ENCODE results near the gene SMIM8.

Gene SMIM8

DNA sequence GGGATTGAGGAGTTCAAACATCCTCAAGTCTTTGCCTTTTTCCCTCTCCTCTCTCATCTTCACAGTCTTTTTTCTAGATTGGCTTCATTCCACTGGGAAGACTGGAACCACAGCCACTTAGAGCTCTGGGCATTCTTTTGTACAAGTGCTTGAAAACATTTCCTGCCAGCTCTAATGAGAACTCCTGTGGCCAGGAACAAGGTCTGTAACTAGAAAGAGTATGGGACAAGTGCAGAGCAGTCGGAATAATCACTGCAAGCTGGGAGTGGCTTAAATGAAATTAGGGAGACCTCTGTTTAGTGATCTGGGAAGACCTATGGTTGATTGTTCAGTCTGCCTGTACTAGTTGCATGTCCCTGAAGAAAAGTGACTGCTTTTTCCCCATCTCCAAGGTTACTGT is 41.0 kb upstream of the SMIM8 start:
- ChIA-PET CTCF (no interaction called here), POLR2A (no interaction called here)
- no peak for DNase-seq (ENCODE audit: extremely low spot score)
- no peak for TF ChIP-seq FOXM1 (IDR thresholded peaks at IDR 0.05; ENCODE audit: borderline replicate concordance)
- no peak for TF ChIP-seq PKNOX1 (IDR thresholded peaks at IDR 0.05)
- TF ChIP-seq ARNT (IDR thresholded peaks at IDR 0.05) = no peak
- no peak for TF ChIP-seq BHLHE40 (IDR thresholded peaks at IDR 0.05; ENCODE audit: borderline replicate concordance)
- TF ChIP-seq L3MBTL2 (conservative IDR thresholded peaks at IDR 0.05) = no peak
- TF ChIP-seq TARDBP (IDR thresholded peaks at IDR 0.05) = no peak
- no peak for TF ChIP-seq FOXA1 (IDR thresholded peaks at IDR 0.05)
- TF ChIP-seq ZNF384 (IDR thresholded peaks at IDR 0.05) = no peak
- no peak for TF ChIP-seq ELF4 (IDR thresholded peaks at IDR 0.05)
- TF ChIP-seq LEF1 (IDR thresholded peaks at IDR 0.05; ENCODE audit: borderline replicate concordance) = no peak
- no peak for TF ChIP-seq FOXK2 (IDR thresholded peaks at IDR 0.05)
- no peak for TF ChIP-seq HDGF (IDR thresholded peaks at IDR 0.05; ENCODE audit: borderline replicate concordance)
- TF ChIP-seq CTBP1 (IDR thresholded peaks at IDR 0.05; ENCODE audit: borderline replicate concordance) = no peak
- no peak for TF ChIP-seq NFRKB (IDR thresholded peaks at IDR 0.05)
- no peak for TF ChIP-seq SP1 (IDR thresholded peaks at IDR 0.05)
- TF ChIP-seq SUZ12 (IDR thresholded peaks at IDR 0.05) = no peak

DNA sequence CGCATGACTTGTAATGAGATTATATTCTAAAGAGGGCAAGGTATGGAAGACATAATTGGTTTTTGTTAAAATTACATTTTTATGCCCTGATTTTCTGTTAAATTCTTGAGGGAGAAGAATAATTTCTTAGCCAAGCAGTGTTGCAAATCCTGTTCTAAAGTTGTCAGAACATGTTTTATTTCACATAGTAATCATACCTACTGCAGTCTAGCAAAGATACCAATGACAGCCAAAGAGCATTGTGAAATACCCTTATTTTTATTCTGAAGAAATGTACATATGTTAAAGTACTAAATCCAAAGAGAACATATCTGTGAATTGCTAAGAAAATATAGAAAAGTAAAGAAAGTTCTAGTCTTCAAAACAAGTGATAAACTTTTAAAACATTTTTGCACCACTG is 39.6 kb upstream of the SMIM8 start:
- DNase-seq (ENCODE audit: extremely low spot score) = no peak
- TF ChIP-seq NFRKB (IDR thresholded peaks at IDR 0.05) (no peak), ZNF384 (IDR thresholded peaks at IDR 0.05) (no peak), CTBP1 (IDR thresholded peaks at IDR 0.05; ENCODE audit: borderline replicate concordance) (no peak), TARDBP (IDR thresholded peaks at IDR 0.05) (no peak), SUZ12 (IDR thresholded peaks at IDR 0.05) (no peak), PKNOX1 (IDR thresholded peaks at IDR 0.05) (no peak), HDGF (IDR thresholded peaks at IDR 0.05; ENCODE audit: borderline replicate concordance) (no peak), FOXM1 (IDR thresholded peaks at IDR 0.05; ENCODE audit: borderline replicate concordance) (no peak), BHLHE40 (IDR thresholded peaks at IDR 0.05; ENCODE audit: borderline replicate concordance) (no peak), SP1 (IDR thresholded peaks at IDR 0.05) (no peak), FOXK2 (IDR thresholded peaks at IDR 0.05) (no peak), ELF4 (IDR thresholded peaks at IDR 0.05) (no peak)
- ChIA-PET CTCF (no interaction called here), POLR2A (no interaction called here)

DNA sequence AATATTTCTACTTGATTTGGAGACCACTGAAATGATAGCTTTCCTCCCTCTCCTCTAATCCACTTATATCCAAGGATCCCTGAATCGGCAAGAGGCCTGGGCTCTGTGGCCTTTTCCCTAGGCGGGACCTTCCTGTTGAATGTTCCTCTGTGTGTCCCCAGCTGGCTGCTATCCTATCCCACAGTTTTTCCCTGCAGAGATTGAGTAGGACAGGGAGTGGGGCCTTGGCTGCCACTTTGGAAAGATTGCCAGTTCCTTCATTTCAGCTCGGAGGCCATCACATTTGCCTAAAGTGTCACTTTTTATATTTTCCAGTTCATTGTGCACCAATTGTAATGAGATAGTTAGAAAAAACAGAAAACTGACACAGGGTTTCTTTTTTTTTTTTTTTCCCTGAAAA is 38.9 kb upstream of the SMIM8 start:
- CTCF ChIA-PET = interaction anchor here (0.7 kb wide), 1 partner anchor 84 kb away, joined by 4 read pairs; no protein-coding TSS in a partner anchor
- no peak for DNase-seq (ENCODE audit: extremely low spot score)
- TF ChIP-seq FOXA1 (IDR thresholded peaks at IDR 0.05) (no peak), ZNF384 (IDR thresholded peaks at IDR 0.05) (no peak), NFRKB (IDR thresholded peaks at IDR 0.05) (no peak), FOXM1 (IDR thresholded peaks at IDR 0.05; ENCODE audit: borderline replicate concordance) (no peak), BHLHE40 (IDR thresholded peaks at IDR 0.05; ENCODE audit: borderline replicate concordance) (no peak), PKNOX1 (IDR thresholded peaks at IDR 0.05) (no peak), CTBP1 (IDR thresholded peaks at IDR 0.05; ENCODE audit: borderline replicate concordance) (no peak), SP1 (IDR thresholded peaks at IDR 0.05) (no peak), LEF1 (IDR thresholded peaks at IDR 0.05; ENCODE audit: borderline replicate concordance) (no peak), L3MBTL2 (conservative IDR thresholded peaks at IDR 0.05) (no peak), FOXK2 (IDR thresholded peaks at IDR 0.05) (no peak)
- POLR2A ChIA-PET = no interaction called here

- TF ChIP-seq ARNT (IDR thresholded peaks at IDR 0.05) (no peak), ELF4 (IDR thresholded peaks at IDR 0.05) (no peak), ZNF384 (IDR thresholded peaks at IDR 0.05) (no peak), L3MBTL2 (conservative IDR thresholded peaks at IDR 0.05) (no peak), FOXM1 (IDR thresholded peaks at IDR 0.05; ENCODE audit: borderline replicate concordance) (no peak), HDGF (IDR thresholded peaks at IDR 0.05; ENCODE audit: borderline replicate concordance) (no peak), CTBP1 (IDR thresholded peaks at IDR 0.05; ENCODE audit: borderline replicate concordance) (no peak), TARDBP (IDR thresholded peaks at IDR 0.05) (no peak), FOXK2 (IDR thresholded peaks at IDR 0.05) (no peak), SUZ12 (IDR thresholded peaks at IDR 0.05) (no peak), SP1 (IDR thresholded peaks at IDR 0.05) (no peak), LEF1 (IDR thresholded peaks at IDR 0.05; ENCODE audit: borderline replicate concordance) (no peak)
- DNase-seq (ENCODE audit: extremely low spot score) = no peak
- CTCF ChIA-PET = no interaction called here
- POLR2A ChIA-PET = no interaction called here
These were observed 35.1 kb upstream of the SMIM8 start for GRCh38 chr6:87287251-87287650.

GRCh38 chr6:87289571-87289970 is 32.8 kb upstream of the SMIM8 start:
- TF ChIP-seq BHLHE40 (IDR thresholded peaks at IDR 0.05; ENCODE audit: borderline replicate concordance) = no peak
- TF ChIP-seq ELF4 (IDR thresholded peaks at IDR 0.05) = no peak
- no peak for TF ChIP-seq ARNT (IDR thresholded peaks at IDR 0.05)
- TF ChIP-seq NFRKB (IDR thresholded peaks at IDR 0.05) = no peak
- TF ChIP-seq SP1 (IDR thresholded peaks at IDR 0.05) = no peak
- TF ChIP-seq CTBP1 (IDR thresholded peaks at IDR 0.05; ENCODE audit: borderline replicate concordance) = no peak
- no peak for TF ChIP-seq HDGF (IDR thresholded peaks at IDR 0.05; ENCODE audit: borderline replicate concordance)
- no peak for TF ChIP-seq ZNF384 (IDR thresholded peaks at IDR 0.05)
- no peak for TF ChIP-seq FOXM1 (IDR thresholded peaks at IDR 0.05; ENCODE audit: borderline replicate concordance)
- TF ChIP-seq LEF1 (IDR thresholded peaks at IDR 0.05; ENCODE audit: borderline replicate concordance) = no peak
- no peak for TF ChIP-seq PKNOX1 (IDR thresholded peaks at IDR 0.05)
- no peak for TF ChIP-seq L3MBTL2 (conservative IDR thresholded peaks at IDR 0.05)
- no peak for TF ChIP-seq FOXA1 (IDR thresholded peaks at IDR 0.05)
- no peak for TF ChIP-seq FOXK2 (IDR thresholded peaks at IDR 0.05)
- no peak for TF ChIP-seq TARDBP (IDR thresholded peaks at IDR 0.05)
- TF ChIP-seq SUZ12 (IDR thresholded peaks at IDR 0.05) = no peak
- ChIA-PET POLR2A (no interaction called here), CTCF (interaction anchor here (1.0 kb wide), 1 partner anchor 11 kb away, joined by 3 read pairs; no protein-coding TSS in a partner anchor)
- no peak for DNase-seq (ENCODE audit: extremely low spot score)

All from HEK293T (cell line).